Endodermal cell (in vitro differentiated cells): ENCODE data around the gene SPARCL1. TPM values are rescaled to one million over a fixed set of nuclear protein-coding genes. Genes with fewer than 3 reads are reported as not detected.
A peak's percentile ranks its signal among the peaks of the same experiment; 100 is the strongest.

Source experiments
- DNase-seq: peaks from one replicate; pipeline ENCODE4 v3.0.0-alpha.2; 2017
- H3K27ac ChIP-seq: 2 replicates; pipeline ENCODE4 v1.5.1; 2013; ENCODE audit warnings: mild to moderate bottlenecking, low read depth, low read length, moderate library complexity
- H3K27me3 ChIP-seq: 2 replicates; pipeline ENCODE4 v1.6.1; 2013; ENCODE audit warnings: mild to moderate bottlenecking, low read length, moderate library complexity; ENCODE audit not compliant: insufficient read depth, control insufficient read depth, poor library complexity, severe bottlenecking
- H3K36me3 ChIP-seq: 2 replicates; pipeline ENCODE4 v1.7.0; 2013; ENCODE audit warnings: mild to moderate bottlenecking, low read length, moderate library complexity; ENCODE audit not compliant: control insufficient read depth, insufficient read depth
- H3K4me1 ChIP-seq: one replicate; pipeline ENCODE4 v1.7.0; 2013; ENCODE audit warnings: low read length; ENCODE audit not compliant: control insufficient read depth, insufficient read depth
- H3K4me3 ChIP-seq: 2 replicates; pipeline ENCODE4 v1.5.1; 2013; ENCODE audit warnings: mild to moderate bottlenecking, low read length, moderate library complexity
- H3K9ac ChIP-seq: 2 replicates; pipeline ENCODE4 v1.6.1; 2013; ENCODE audit warnings: mild to moderate bottlenecking, low read length, moderate library complexity; ENCODE audit not compliant: poor library complexity, severe bottlenecking; ENCODE audit errors: extremely low read depth
- H3K9me3 ChIP-seq: 2 replicates; pipeline ENCODE4 v1.6.1; 2013; ENCODE audit warnings: mild to moderate bottlenecking, low read length, moderate library complexity; ENCODE audit not compliant: control insufficient read depth
- H3K27ac Mint-ChIP-seq: 2 replicates; pipeline ENCODE4 v1.8.0; 2020; ENCODE audit warnings: mixed read lengths
- H3K27me3 Mint-ChIP-seq: 2 replicates; pipeline ENCODE4 v1.8.0; 2021; ENCODE audit warnings: mild to moderate bottlenecking, mixed read lengths; ENCODE audit not compliant: insufficient read depth
- H3K36me3 Mint-ChIP-seq: 2 replicates; pipeline ENCODE4 v1.8.0; 2020; ENCODE audit warnings: low read depth, mixed read lengths
- H3K4me1 Mint-ChIP-seq: 2 replicates; pipeline ENCODE4 v1.8.0; 2020; ENCODE audit warnings: mixed read lengths
- H3K4me3 Mint-ChIP-seq: 2 replicates; pipeline ENCODE4 v1.8.0; 2020; ENCODE audit warnings: mild to moderate bottlenecking, moderate library complexity, mixed read lengths
- H3K9me3 Mint-ChIP-seq: 2 replicates; pipeline ENCODE4 v1.8.0; 2020; ENCODE audit warnings: mild to moderate bottlenecking, mixed read lengths
- whole genome bisulfite sequencing, 2 experiments: methylation state at CpG; one replicate each; pipeline versions ENCODE4 v1.1.5 to v1.1.7; 2013; ENCODE audit warnings: missing lambda C conversion rate in 2 of 2, mixed read lengths in 1 of 2; ENCODE audit not compliant: insufficient coverage in 1 of 2, insufficient read length in 1 of 2; 5-methylcytosine and 5-hydroxymethylcytosine counted together
- total RNA-seq, 2 donors: library from RNA; stranded (reverse); fragmentation: NEBNext Ultra II Directional in 1 of 2; extraction: Animal tissue kit (Norgen Biotek cat#: 25700) in 1 of 2; gene quantifications; 2 replicates in 1 of 2; 3 replicates in 1 of 2; pipeline ENCODE4 v1.2.1, GENCODE V29; 2021
- TF ChIP-seq, protein P1 (sequence below): fragments of 200-600 bp; sonication (generic); conservative IDR thresholded peaks from 2 replicates; pipeline ENCODE4 v1.5.0; 2021; ENCODE audit warnings: antibody characterized with exemption, mild to moderate bottlenecking

Gene SPARCL1
- total RNA-seq, 2 donors from 2014 or later, result 0.26 to 1.0 TPM

DNA sequence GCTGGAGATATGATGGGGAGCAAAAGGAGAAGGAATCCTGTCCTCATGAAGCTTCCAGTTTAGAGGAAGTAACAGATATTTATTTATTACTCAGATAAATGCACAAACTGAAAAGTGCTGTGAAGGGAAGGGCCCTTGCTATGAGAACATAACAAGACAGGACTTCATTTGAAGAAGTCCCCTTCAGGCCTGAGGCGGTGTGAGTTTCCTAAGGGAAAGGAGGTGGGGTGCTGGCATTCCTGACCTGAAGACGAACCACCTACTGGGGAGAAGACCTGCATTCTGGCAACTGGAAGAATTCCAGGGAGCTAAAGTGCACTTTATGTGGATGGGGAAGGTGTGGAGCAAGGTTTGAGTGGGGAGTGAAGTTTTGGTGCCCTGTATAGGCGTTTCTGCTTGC lies 15.9 kb upstream of the SPARCL1 start:
- TF ChIP-seq, protein P1, sequence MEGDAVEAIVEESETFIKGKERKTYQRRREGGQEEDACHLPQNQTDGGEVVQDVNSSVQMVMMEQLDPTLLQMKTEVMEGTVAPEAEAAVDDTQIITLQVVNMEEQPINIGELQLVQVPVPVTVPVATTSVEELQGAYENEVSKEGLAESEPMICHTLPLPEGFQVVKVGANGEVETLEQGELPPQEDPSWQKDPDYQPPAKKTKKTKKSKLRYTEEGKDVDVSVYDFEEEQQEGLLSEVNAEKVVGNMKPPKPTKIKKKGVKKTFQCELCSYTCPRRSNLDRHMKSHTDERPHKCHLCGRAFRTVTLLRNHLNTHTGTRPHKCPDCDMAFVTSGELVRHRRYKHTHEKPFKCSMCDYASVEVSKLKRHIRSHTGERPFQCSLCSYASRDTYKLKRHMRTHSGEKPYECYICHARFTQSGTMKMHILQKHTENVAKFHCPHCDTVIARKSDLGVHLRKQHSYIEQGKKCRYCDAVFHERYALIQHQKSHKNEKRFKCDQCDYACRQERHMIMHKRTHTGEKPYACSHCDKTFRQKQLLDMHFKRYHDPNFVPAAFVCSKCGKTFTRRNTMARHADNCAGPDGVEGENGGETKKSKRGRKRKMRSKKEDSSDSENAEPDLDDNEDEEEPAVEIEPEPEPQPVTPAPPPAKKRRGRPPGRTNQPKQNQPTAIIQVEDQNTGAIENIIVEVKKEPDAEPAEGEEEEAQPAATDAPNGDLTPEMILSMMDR, result no peak
- H3K4me1 ChIP-seq, result no peaks in the 10 kb centered on the region
- no peaks in the 10 kb centered on the region for H3K9me3 ChIP-seq
- no peaks in the 10 kb centered on the region for H3K36me3 ChIP-seq
- no peak overlapping the region for H3K4me3 Mint-ChIP-seq
- H3K36me3 Mint-ChIP-seq, result no peaks in the 10 kb centered on the region
- WGBS, 2 experiments, result 86 to 90% methylated on average over 2 to 3 of the region's 3 CpGs
- no peak overlapping the region for H3K9ac ChIP-seq
- DNase-seq, result peak; percentile 51
- H3K27me3 Mint-ChIP-seq, result no peaks in the 10 kb centered on the region
- no peak overlapping the region for H3K27ac ChIP-seq
- H3K4me3 ChIP-seq, result no peak overlapping the region
- no peaks in the 10 kb centered on the region for H3K27me3 ChIP-seq
- H3K9me3 Mint-ChIP-seq, result no peaks in the 10 kb centered on the region
- H3K4me1 Mint-ChIP-seq, result no peaks in the 10 kb centered on the region
- no peak overlapping the region for H3K27ac Mint-ChIP-seq

DNA sequence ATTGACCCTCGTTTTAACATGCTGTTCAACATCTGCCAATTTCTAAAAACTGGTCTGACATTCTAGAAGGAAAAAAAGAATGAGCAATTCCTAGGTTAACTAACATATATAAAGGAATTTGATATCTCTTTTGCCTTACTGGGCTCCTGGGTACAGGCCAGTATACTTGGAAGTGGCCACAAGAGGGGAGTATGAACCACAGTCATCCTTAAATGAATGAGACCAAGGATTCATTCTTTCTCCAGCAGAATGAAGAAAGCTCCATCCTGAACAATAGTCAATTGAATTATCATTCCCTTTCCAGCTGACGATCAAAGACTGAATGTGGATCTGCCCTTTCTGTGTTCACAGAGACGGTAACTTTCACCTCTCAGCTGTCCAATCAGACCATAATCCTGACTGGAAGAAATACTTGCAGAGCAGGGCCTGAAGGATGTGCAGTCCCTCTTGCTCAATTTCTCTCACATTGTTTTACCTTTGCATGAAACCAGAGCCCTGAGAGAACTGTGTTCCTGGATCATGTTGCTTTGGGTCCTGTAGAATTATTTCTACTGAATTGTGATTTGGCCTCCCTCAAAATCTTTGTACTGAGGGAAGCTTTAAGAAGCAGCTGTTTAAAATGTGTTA lies 14.8 kb upstream of the SPARCL1 start:
- WGBS, 2 experiments, result 20 to 24% methylated on average over 1 to 3 of the region's 3 CpGs

DNA sequence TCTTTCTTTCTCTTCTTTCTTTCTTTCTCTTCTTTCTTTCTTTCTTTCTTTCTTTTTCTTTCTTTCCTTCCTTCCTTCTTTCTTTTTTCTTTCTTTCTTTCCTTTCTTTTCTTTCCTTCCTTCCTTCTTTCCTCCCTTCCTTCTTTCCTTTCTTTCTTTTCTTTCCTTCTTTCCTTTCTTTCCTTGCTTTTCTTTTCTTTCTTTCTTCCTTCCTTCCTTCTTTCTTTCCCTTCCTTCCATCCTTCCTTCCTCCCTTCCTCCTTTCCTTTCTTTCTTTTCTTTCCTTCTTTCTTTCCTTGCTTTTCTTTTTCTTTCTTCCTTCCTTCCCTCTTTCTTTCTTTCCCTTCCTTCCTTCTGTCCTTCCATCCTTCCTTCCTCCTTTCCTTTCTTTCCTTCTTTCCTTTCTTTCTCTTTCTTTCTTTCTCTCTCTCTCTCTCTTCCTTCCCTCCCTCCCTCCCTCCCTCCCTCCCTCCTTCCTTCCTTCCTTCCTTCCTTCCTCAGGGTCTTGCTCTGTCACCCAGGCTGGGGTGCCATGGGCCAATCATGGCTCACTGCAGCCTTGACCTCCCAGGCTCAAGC lies 13.6 kb upstream of the SPARCL1 start:
- H3K36me3 Mint-ChIP-seq, result no peaks in the 10 kb centered on the region
- no peaks in the 10 kb centered on the region for H3K36me3 ChIP-seq
- no peaks in the 10 kb centered on the region for H3K4me1 ChIP-seq
- H3K9me3 Mint-ChIP-seq, result peaks cover 5% of the 10 kb centered on the region
- no peak overlapping the region for H3K27ac ChIP-seq
- no peaks in the 10 kb centered on the region for H3K4me1 Mint-ChIP-seq
- H3K4me3 Mint-ChIP-seq, result no peak overlapping the region
- no peaks in the 10 kb centered on the region for H3K9me3 ChIP-seq
- TF ChIP-seq, protein P1, result no peak
- H3K9ac ChIP-seq, result no peak overlapping the region
- no peak overlapping the region for H3K27ac Mint-ChIP-seq
- H3K27me3 ChIP-seq, result no peaks in the 10 kb centered on the region
- no peak overlapping the region for H3K4me3 ChIP-seq
- no peak for DNase-seq
- no peaks in the 10 kb centered on the region for H3K27me3 Mint-ChIP-seq

More for the DNA sequence above, 14.8 kb upstream of the SPARCL1 start:
- Histone ChIP-seq H3K27ac (no peak overlapping the region), H3K27me3 (no peaks in the 10 kb centered on the region), H3K9me3 (no peaks in the 10 kb centered on the region), H3K36me3 (no peaks in the 10 kb centered on the region), H3K4me3 (no peak overlapping the region), H3K9ac (no peak overlapping the region), H3K4me1 (no peaks in the 10 kb centered on the region)
- H3K4me1 Mint-ChIP-seq, result no peaks in the 10 kb centered on the region
- no peaks in the 10 kb centered on the region for H3K27me3 Mint-ChIP-seq
- TF ChIP-seq, protein P1, result peak; percentile 83
- no peaks in the 10 kb centered on the region for H3K9me3 Mint-ChIP-seq
- DNase-seq, result peak; percentile 68
- H3K36me3 Mint-ChIP-seq, result no peaks in the 10 kb centered on the region
- no peak overlapping the region for H3K27ac Mint-ChIP-seq
- H3K4me3 Mint-ChIP-seq, result no peak overlapping the region
